Activated CD4-positive, alpha-beta T cell treated with anti-CD3 and anti-CD28 coated beads, Interleukin-2, amount 50 U/mL, for 24 hours (primary cell): ENCODE data around the gene CACNA1H.

Source experiments
- DNase-seq, 2 donors: peaks; one replicate each; pipeline ENCODE4 v3.0.0-alpha.2; 2020; ENCODE audit warnings: low read depth in 1 of 2, low spot score in 1 of 2

Gene CACNA1H

GRCh38 chr16:1211451-1212268 is 58.8 kb downstream of the CACNA1H start:
- DNase-seq = no peak

DNA sequence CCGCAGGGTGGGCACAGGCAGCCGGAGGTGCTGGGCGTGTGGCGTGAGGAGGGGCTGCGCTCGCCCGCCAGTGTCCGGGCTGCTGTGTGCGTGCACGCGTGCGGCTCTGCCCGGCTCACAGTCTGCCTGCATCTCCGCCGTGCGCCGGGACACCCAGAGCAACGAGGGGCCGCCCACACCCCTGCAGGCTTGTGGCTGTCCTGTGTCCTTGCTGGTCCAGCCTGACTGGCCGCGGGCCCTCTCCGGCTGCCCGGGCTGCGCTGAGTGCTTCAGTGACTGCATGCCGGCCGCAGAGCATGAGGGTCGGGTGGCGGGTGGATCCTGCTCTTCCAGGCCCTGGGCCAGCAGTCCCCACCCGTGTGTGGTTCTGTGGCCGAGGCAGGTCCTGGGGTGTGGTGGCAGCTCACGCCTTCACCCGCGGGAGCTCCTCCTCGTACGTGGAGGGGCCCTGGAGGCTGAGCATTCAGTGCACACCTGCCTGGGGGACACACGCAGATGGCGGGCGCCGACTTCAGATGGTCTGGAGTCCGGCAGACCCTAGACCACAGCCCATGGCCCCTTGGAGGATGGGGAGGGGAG is 59.8 kb downstream of the CACNA1H start:
- no peak for DNase-seq

DNA sequence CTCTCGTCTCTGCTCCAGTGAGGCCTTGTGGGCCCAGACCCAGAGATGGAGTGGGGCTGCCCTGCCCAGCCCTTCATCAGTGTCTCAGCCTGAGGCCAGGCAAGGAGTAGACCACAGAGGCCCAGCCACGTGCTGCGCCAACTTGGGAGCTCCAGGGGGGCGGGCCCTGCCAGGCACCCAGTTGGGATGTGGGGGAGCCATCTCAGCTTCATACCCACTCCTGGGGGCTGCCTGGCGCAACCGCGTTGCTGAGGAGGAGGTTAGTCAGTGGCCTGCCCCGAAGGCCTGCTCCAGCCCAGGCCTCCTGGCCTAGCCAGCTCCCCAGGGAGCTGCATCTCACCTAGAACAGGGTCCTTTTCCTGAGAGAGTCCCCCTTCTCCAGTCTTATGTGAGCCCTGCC is 60.3 kb downstream of the CACNA1H start:
- no peak for DNase-seq

DNA sequence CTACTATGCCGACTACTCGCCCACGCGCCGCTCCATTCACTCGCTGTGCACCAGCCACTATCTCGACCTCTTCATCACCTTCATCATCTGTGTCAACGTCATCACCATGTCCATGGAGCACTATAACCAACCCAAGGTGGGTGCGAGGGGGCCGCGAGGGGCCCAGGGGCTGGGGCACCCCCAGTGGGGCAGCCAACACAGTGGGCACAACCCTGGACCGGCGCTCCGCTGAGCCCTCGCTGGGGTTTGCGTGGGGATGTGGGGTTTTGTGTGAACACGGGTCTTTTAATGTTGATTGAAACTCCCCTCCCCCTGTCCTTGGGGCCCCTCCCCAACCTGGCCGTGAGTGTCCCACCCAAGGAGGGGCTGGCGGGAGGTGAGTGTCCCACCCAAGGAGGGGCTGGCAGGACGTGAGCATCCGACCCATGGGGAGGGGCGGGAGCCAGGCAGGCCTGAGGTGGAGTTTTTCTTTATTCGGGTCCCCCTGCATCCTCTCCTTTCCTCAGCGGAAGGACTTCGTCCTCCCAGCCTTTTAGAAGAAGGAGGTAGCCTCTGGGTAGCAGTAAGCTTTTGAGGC is 61.0 kb downstream of the CACNA1H start:
- DNase-seq = no peak

GRCh38 chr16:1214719-1215118 is 61.8 kb downstream of the CACNA1H start:
- no peak for DNase-seq

DNA sequence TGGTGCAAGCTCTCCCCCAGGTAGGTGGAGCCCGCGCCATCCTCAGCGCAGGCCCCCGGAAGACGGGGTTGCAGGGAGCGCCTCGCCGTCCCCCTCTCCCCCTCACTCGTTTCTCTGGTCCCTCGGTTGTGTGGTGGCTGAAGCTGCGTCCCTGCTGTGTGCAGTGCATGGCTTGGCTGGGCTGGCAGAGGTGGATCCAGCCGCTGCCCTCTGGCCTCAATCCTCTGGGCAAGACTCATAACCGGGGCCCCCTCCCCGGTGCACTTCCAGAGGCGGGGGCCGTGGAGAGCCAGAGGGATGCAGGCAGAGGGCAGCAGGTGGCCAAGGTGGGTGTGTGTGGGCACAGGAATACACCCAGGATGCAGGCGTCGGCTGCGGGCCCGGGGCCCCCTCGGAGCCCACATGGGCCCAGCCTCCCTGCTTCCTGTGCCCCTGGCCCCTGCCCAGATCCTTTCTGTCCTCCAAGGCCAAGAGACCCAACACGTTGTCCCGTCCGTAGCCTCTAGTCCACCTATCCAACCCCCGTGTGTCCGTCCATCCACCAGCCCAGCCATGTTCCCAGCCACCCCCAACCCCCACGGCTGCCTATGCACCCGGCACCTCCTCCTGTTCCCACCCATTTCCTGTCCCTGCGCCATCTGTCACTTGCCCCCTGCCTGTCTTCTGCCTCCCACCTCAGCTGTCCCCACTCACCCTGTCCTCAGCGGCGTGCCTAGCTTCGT is 62.8 kb downstream of the CACNA1H start:
- no peak for DNase-seq

DNA sequence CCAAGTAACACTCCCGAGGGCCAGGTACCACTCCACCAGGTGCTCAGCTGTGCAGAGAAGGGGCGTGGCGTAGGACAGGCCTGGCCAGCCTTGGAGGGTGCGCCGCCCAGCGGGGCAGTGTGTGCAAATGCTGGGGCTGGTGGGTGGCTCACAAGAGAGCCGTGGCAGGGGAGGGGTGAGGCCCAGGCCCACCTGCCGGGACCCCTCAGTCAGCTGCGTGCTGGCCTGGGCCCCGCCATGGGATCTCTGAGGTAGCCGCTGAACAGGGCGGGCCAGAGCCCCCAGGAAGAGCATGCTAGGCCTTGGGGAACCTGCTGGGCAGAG is 63.4 kb downstream of the CACNA1H start:
- DNase-seq = no peak

GRCh38 chr16:1216681-1217400 is 63.9 kb downstream of the CACNA1H start:
- DNase-seq = no peak

DNA sequence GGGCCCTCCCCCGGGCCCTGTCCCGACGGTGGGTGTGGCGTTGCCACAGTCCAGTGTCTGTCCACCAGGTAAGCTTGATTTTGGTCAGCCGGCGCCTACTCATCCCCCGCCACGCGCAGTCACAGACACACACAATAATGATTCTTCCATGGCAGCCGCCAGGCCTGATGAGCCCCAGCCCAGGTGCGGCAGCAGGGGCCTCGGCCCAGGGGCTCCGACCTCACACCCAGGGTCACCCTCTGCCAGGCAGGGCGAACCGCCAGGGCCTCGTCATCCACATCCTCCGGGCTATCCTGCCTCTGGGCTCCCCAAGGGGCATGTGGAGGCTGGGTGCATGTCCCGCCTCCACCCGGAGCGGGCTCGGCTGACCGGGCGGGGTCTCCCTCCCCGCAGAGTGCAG is 64.6 kb downstream of the CACNA1H start:
- DNase-seq = no peak

GRCh38 chr16:1218061-1218929 is 65.4 kb downstream of the CACNA1H start:
- no peak for DNase-seq

- DNase-seq = no peak
Observed at GRCh38 chr16:1218930-1219611, 66.2 kb downstream of the CACNA1H start.

GRCh38 chr16:1220098-1220728 is 67.3 kb downstream of the CACNA1H start:
- no peak for DNase-seq

GRCh38 chr16:1220841-1221627 is 68.1 kb downstream of the CACNA1H start:
- no peak for DNase-seq

DNA sequence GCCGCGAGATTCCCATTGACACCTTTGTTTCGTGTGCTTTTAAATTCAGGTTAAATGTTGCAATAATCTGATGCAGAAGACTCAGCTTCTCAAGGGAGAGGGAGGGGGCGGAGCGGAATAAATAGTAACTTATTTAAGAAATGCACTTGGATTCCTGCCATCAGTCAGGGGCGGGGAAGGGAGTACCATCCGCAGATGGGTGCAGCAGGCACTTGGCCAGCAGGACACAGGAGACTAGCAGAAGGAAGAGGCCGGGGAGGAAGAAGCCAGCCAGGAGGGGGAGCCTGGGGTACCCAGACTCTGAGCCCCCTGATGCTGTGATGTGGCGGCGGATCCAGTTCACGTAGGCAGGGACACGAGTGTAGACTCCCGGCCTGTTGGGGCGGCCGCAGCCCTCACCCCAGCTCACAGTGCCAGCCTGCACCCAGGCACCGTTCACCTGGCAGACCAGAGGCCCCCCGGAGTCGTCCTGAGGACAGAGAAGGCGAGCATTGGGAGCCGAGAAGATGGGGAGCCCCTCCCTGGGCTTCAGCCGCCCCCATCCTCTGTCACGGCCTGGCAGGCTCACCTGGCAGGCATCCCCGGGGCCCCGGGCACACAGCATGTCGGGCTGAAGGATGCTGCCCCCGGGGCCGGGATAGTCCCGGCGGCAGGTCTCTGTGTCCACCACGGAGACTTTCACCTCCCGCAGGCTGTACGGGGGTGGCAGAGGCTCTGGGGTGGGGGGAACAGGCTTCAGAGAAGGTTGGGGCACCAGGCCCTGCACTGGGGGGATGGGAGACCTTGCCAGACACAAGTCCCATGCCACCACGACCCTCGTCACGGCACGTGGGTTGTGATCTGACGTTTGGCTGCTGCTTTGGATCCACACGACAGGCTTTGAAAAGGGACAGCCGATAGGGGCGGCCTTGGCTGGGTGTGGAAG is 69.0 kb downstream of the CACNA1H start:
- no peak for DNase-seq

GRCh38 chr16:1222553-1223354 is 69.8 kb downstream of the CACNA1H start:
- no peak for DNase-seq

DNA sequence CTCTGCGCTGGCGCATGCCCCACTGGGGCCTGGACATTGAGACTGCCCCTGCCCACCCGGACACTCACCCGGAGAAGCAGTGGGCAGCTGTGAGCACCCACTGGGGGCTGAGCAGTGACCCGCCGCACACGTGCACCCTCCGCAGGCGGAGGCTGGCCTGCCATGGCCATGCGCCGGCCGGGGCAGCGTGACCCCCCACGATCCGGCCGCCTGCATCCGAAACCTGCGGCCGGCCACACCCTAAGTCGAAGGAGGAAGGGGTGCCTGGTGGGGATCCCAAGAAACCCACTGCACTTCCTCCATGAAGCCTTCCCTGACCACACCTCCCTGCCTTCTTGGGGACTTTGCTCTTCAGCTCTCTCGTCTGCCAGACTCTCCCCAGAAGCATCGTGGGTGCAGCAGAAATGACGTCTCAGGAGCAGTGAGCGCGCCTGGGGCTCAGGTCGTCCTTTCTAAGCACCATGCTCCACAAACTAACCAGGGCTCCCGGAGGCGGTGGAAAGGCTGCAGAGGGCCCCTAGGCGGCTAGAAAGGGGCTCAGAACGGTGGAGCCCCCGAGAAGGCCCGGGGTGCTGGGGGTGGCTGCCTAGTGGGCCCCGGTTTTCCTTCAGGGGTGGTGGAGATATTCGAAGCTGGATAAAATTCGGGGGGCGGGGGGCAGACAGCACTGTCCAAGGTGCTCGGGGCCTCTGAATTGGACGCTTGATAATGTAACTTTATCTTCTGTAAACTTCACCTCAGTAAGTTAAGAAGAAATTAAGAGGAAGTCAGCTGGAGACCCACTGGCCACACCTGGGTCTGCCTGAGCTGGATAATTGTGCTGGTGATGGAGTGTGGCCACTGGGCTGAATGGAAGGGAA is 70.7 kb downstream of the CACNA1H start:
- no peak for DNase-seq
